ENCODE data around the gene MTHFD1L. TPM values are rescaled to one million over a fixed set of nuclear protein-coding genes. Genes with fewer than 3 reads are reported as not detected.
"Not testable (repeated sequence)": the region's sequence is repeated elsewhere in the genome, so short reads cannot be mapped to it uniquely, and the experiment has no call there.

MTHFD1L gene
- total RNA-seq, 2 experiments from 2014 or later: 103 to 129 TPM

DNA sequence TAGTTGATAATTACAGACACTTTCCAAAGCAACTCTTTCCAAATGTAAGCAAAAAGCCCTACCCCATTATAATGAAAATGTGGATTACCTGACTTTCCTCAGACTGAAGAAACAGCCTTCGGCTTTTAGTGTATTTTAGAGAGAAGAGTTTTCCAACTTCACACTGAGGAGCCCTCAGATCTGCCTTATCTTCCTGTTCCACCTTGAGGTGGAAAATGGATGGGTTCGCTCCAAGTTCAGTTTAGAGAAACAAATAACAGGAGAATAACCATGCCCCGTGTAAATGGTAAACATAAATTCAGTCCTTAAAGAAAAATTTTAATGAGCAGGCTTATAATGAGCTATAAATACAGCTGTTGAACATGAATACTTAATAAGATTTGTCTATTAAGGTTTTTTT lies 21.1 kb upstream of the MTHFD1L start:
- H3K4me3 Mint-ChIP-seq: no peak overlapping the region
- POLR2A ChIA-PET: no interaction called here

DNA sequence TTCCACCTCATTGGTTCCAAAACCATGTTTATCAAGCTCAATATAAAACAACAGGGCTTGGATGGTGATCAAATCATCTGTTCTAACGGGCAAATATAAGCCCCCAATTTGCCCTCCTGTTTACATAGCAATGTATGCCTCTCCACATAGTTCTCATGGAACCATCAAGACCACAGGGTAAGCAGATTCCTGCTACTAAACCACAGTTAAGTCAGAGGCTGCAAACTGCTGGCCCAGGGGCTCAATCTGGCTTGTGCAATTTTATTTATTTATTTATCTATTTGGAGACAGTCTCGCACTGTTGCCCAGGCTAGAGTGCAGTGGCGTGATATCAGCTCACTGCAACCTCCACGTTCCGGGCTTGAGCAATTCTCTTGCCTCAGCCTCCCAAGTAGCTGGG lies 18.9 kb upstream of the MTHFD1L start:
- H3K36me3 Mint-ChIP-seq (ENCODE audit: low read depth): no peaks in the 10 kb centered on the region
- peaks cover 6% of the 10 kb centered on the region for H3K4me1 Mint-ChIP-seq
- POLR2A ChIA-PET: no interaction called here
- CTCF ChIA-PET: no interaction called here
- intact Hi-C loops (cut with DNase I, micrococcal nuclease): no loop called here
- H3K4me3 Mint-ChIP-seq: no peak overlapping the region
- no peak for ATAC-seq
- H3K27me3 Mint-ChIP-seq: peaks cover 15% of the 10 kb centered on the region
- no peak for DNase-seq
- H3K27ac Mint-ChIP-seq: no peak overlapping the region
- H3K9me3 Mint-ChIP-seq (ENCODE audit: low read depth): no peaks in the 10 kb centered on the region

More for the DNA sequence above, 21.1 kb upstream of the MTHFD1L start:
- Mint-ChIP-seq H3K9me3 (ENCODE audit: low read depth) (no peaks in the 10 kb centered on the region), H3K27me3 (peaks cover 12% of the 10 kb centered on the region), H3K4me1 (peaks cover 3% of the 10 kb centered on the region), H3K36me3 (ENCODE audit: low read depth) (no peaks in the 10 kb centered on the region), H3K27ac (no peak overlapping the region)
- ATAC-seq (no peak), DNase-seq (no peak)
- intact Hi-C loops (cut with DNase I, micrococcal nuclease): no loop called here
- CTCF ChIA-PET: interaction anchor here (0.6 kb wide), 1 partner anchor 180 kb away, joined by 3 read pairs; no protein-coding TSS in a partner anchor

DNA sequence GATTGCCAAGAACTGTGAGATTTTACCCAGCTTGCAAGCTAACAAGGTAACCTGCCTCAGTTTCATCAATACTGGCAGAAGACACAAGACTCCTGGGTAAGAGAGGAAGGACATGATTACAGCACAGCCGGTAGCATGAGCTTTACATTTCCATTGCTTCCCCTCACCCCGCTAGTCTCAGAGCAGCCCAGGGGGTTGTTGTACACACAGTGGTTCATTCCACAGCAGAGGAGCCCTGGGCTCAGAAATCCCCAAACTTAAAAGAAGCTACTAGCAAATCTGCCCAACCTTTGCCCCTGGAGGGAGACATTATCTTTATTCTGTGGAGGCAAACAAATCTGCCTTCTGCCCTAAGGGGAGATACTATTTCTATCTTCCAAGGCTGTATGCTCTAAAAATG lies 17.1 kb upstream of the MTHFD1L start:
- H3K4me3 Mint-ChIP-seq: no peak overlapping the region
- no peaks in the 10 kb centered on the region for H3K9me3 Mint-ChIP-seq (ENCODE audit: low read depth)
- ChIA-PET POLR2A (no interaction called here), CTCF (interaction anchor here (0.9 kb wide), 1 partner anchor 31 kb away, joined by 3 read pairs; no protein-coding TSS in a partner anchor)
- intact Hi-C loops (cut with DNase I, micrococcal nuclease): no loop called here
- no peak for DNase-seq
- peaks cover 15% of the 10 kb centered on the region for H3K27me3 Mint-ChIP-seq
- H3K27ac Mint-ChIP-seq: no peak overlapping the region
- no peaks in the 10 kb centered on the region for H3K36me3 Mint-ChIP-seq (ENCODE audit: low read depth)
- H3K4me1 Mint-ChIP-seq: peaks cover 6% of the 10 kb centered on the region
- ATAC-seq: no peak

DNA sequence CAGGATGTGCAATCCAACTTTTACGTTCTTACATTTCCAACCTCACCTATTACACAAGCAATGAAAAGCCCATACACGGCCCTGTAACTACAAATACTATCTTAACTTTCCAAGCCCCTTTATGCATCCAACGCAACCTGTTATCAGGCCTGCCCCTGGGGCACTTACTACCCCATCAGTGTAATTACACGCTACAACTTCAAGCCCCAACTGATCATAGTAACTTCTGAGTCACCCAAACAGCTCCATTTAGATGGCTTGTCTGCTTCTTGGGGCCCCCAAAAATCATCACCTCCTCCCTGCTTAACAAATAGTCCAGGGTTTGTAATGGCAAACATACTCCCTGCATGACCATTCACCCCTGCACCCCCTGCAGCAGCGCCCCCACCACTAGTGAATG lies 11.1 kb upstream of the MTHFD1L start:
- ATAC-seq; intact Hi-C loops (cut with DNase I, micrococcal nuclease); H3K27me3 Mint-ChIP-seq; H3K4me1 Mint-ChIP-seq; H3K4me3 Mint-ChIP-seq; H3K36me3 Mint-ChIP-seq (ENCODE audit: low read depth); POLR2A ChIA-PET; H3K9me3 Mint-ChIP-seq (ENCODE audit: low read depth); H3K27ac Mint-ChIP-seq; CTCF ChIA-PET; DNase-seq: not testable (repeated sequence)

DNA sequence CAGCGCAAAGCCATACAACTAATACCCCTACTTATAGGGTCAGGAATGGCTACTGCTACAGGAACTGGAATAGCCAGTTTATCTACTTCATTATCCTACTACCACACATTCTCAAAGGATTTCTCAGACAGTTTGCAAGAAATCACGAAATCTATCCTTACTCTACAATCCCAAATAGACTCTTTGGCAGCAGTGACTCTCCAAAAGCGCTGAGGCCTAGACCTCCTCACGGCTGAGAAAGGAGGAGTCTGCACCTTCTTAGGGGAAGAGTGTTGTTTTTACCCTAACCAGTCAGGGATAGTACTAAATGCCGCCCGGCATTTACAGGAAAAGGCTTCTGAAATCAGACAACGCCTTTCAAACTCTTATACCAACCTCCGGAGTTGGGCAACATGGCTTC lies 10.3 kb upstream of the MTHFD1L start:
- H3K27me3 Mint-ChIP-seq; ATAC-seq; H3K27ac Mint-ChIP-seq; H3K4me1 Mint-ChIP-seq; intact Hi-C loops (cut with DNase I, micrococcal nuclease); POLR2A ChIA-PET; H3K9me3 Mint-ChIP-seq (ENCODE audit: low read depth); H3K4me3 Mint-ChIP-seq; H3K36me3 Mint-ChIP-seq (ENCODE audit: low read depth); DNase-seq: not testable (repeated sequence)
- CTCF ChIA-PET: interaction anchor here (0.8 kb wide), 1 partner anchor 469 kb away, joined by 3 read pairs; no protein-coding TSS in a partner anchor

DNA sequence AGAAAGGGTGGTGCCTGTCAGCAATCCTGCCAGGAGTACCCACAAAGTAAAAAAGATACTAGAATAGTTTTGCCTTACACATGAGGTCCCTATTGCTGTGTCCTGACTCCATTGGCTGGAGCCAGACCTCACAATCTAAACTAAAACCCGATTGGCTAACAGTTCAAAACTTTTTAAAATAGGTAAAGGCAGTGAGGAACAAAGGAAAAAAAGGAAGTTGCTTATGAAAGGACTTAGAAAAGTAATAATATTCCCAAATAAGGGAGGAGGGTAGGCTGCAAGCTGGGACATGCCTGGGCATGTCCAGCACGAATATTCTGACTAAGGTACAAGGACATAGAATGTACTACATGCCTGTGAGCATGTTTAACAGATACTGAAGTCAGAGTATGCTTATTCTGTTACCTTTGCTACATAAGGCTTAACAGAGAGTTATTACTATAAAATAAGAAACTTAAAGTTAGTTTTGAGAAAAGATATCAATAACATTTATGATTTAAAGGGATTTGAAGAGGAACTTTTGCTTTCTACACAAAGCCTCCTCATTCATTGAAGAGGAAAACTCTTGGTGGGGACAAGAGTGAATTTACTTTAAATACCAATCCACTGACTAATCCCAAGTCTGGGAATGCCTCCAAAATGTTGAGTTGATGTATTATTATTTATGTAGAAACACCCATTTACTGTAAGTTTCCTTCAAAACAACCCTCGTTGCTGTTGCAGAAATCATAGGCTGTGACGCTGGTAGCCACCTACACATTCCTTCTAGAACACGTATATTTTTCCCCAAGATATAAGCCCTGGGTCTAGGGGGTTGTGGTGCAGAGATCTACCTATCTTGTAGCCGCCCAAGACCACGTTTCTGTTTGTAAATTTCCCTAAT lies 8.2 kb upstream of the MTHFD1L start:
- Mint-ChIP-seq H3K36me3 (ENCODE audit: low read depth) (no peaks in the 10 kb centered on the region), H3K4me1 (peaks cover 13% of the 10 kb centered on the region), H3K4me3 (no peak overlapping the region), H3K27me3 (peaks cover 7% of the 10 kb centered on the region), H3K27ac (peak overlapping the region; percentile 58), H3K9me3 (ENCODE audit: low read depth) (no peaks in the 10 kb centered on the region)
- intact Hi-C loops (cut with DNase I, micrococcal nuclease): no loop called here
- ChIA-PET CTCF (no interaction called here), POLR2A (no interaction called here)
- ATAC-seq (peak; percentile 57), DNase-seq (peak; percentile 20)

DNA sequence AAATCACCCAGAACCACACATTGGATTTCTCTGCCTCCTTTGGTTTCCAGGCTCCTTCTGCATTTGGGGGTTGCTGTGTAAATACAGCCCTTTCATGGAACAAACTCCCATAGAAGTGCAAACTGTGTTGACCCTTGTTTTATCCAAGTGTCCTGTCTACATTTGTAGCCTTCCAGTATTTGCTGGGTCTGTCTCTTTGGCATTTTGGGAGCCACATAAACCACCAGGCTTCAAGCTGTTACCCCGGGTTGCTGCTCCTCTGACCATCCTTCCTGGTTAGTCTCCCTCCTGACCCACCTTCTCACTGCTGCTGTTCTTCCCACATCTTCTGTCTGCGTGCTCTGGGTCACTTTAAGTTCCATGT lies 7.6 kb upstream of the MTHFD1L start:
- intact Hi-C loops (cut with DNase I, micrococcal nuclease): no loop called here
- CTCF ChIA-PET: no interaction called here
- Mint-ChIP-seq H3K9me3 (ENCODE audit: low read depth) (no peaks in the 10 kb centered on the region), H3K4me3 (no peak overlapping the region), H3K4me1 (peaks cover 17% of the 10 kb centered on the region), H3K27ac (no peak overlapping the region), H3K36me3 (ENCODE audit: low read depth) (no peaks in the 10 kb centered on the region), H3K27me3 (peaks cover 12% of the 10 kb centered on the region)
- no peak for ATAC-seq
- POLR2A ChIA-PET: no interaction called here
- DNase-seq: no peak

DNA sequence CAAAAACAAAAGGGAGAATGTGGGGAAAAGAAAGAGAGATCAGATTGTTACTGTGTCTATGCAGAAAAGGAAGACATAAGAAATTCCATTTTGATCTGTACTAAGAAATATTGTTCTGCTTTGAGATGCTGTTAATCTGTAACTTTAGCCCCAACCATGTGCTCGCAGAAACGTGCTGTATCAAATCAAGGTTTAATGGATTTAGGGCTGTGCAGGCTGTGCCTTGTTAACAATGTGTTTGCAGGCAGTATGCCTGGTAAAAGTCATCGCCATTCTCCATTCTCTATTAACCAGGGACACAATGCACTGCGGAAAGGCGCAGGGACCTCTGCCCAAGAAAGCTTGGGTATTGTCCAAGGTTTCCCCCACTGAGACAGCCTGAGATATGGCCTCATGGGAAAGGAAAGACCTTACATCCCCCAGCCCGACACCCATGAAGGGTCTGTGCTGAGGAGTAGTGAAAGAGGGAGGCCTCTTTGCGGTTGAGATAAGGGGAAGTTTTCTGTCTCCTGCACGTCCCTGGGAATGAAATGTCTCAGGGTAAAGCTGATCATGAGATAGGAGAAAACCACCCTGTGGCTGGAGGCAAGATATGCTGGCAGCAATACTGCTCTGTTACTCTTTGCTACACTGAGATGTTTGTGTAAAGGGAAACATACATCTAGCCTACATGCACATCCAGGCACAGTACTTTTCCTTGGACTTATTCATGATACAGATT lies 3.9 kb upstream of the MTHFD1L start:
- H3K36me3 Mint-ChIP-seq (ENCODE audit: low read depth); POLR2A ChIA-PET; intact Hi-C loops (cut with DNase I, micrococcal nuclease); H3K9me3 Mint-ChIP-seq (ENCODE audit: low read depth); H3K4me3 Mint-ChIP-seq; CTCF ChIA-PET; ATAC-seq; H3K27ac Mint-ChIP-seq: not testable (repeated sequence)
- peak; percentile 21 for DNase-seq
- peaks cover 16% of the 10 kb centered on the region for H3K27me3 Mint-ChIP-seq
- H3K4me1 Mint-ChIP-seq: peaks cover 20% of the 10 kb centered on the region

DNA sequence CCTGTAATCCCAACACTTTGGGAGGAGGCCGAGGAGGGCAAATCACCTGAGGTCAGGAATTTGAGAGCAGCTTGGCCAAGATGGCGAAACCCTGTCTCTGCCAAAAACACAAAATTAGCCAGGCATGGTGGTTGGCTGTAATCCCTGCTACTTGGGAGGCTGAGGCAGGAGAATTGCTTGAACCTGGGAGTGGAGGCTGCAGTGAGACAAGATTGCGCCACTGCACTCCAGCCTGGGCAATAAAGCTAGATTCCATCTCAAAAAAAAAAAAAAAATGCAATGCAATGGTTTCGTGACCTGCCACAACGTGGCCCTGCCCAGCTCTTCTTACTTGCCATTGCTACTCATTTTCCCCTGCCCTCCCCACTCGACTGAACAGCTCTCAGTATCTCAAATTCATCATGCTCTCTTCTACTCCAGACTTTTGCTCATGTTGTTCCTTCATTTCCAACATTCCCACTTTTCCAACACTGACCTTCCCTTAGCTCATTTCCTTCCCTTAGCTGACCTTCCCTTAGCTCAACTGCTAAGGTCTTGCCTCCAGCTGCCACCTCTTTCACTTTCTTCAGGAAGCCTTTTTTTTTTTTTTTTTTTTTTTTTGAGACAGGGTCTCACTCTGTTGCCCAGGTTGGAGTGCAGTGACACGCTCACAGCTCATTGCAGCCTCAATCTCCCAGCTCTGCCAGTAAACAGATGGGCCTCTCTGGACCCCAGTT lies 2.1 kb upstream of the MTHFD1L start:
- Mint-ChIP-seq H3K4me1 (peaks cover 25% of the 10 kb centered on the region), H3K4me3 (no peak overlapping the region), H3K36me3 (ENCODE audit: low read depth) (peaks cover 9% of the 10 kb centered on the region), H3K9me3 (ENCODE audit: low read depth) (no peaks in the 10 kb centered on the region), H3K27me3 (peaks cover 16% of the 10 kb centered on the region), H3K27ac (no peak overlapping the region)
- ATAC-seq (no peak), DNase-seq (no peak)
- ChIA-PET POLR2A (interaction anchor here (0.6 kb wide), 1 partner anchor 70 kb away, joined by 6 read pairs; no protein-coding TSS in a partner anchor), CTCF (interaction anchor here (0.9 to 2.3 kb wide), 5 partner anchors 19 to 461 kb away, joined by 3 to 8 read pairs (median 3); no protein-coding TSS in a partner anchor)
- intact Hi-C loops (cut with DNase I, micrococcal nuclease): no loop called here

DNA sequence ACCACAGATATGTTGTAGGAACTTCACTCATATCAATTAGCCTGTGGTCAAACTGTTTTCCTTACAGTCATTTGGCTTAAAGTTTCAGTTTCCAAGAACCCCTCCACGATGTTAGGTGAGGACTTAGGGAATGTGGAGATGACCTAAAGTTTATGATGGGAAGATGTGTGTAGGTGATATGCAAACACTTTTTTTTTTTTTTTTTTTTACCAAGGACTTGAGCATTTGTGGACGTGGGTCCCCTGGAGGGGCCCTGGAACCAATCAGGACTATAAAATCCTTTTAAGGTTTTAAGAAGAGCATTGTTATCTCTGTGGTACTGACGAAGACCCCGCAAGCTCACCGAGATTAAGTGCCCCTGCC lies 478 bp upstream of the MTHFD1L start:
- ATAC-seq: no peak
- Mint-ChIP-seq H3K4me3 (peak overlapping the region; percentile 81), H3K4me1 (peaks cover 36% of the 10 kb centered on the region), H3K36me3 (ENCODE audit: low read depth) (peaks cover 16% of the 10 kb centered on the region), H3K27ac (peak overlapping the region; percentile 87), H3K27me3 (peaks cover 12% of the 10 kb centered on the region), H3K9me3 (ENCODE audit: low read depth) (no peaks in the 10 kb centered on the region)
- POLR2A ChIA-PET: interaction anchor here (1.7 kb wide), 1 partner anchor 525 kb away, joined by 6 read pairs; no protein-coding TSS in a partner anchor
- CTCF ChIA-PET: interaction anchor here (2.3 kb wide), 1 partner anchor 49 kb away, joined by 6 read pairs; no protein-coding TSS in a partner anchor
- DNase-seq: no peak
- intact Hi-C loops (cut with DNase I, micrococcal nuclease): loop anchor here (2.0 to 5.0 kb wide), 5 partner anchors 48 to 1298 kb away; partner anchors contain the start of genes GINM1 (in 1 of the 2), NUP43 (in 1 of the 2) and PCMT1 (in 1 of the 2)
